ENCODE data around the gene MAU2. TPM values are rescaled to one million over a fixed set of nuclear protein-coding genes. Genes with fewer than 3 reads are reported as not detected.

MAU2 gene
- total and polyA plus RNA-seq, 2 of the 13 experiments (the other 11 are each of a cell fraction or from before 2014, with no cell fraction given) = 16.8 to 33.8 TPM

DNA sequence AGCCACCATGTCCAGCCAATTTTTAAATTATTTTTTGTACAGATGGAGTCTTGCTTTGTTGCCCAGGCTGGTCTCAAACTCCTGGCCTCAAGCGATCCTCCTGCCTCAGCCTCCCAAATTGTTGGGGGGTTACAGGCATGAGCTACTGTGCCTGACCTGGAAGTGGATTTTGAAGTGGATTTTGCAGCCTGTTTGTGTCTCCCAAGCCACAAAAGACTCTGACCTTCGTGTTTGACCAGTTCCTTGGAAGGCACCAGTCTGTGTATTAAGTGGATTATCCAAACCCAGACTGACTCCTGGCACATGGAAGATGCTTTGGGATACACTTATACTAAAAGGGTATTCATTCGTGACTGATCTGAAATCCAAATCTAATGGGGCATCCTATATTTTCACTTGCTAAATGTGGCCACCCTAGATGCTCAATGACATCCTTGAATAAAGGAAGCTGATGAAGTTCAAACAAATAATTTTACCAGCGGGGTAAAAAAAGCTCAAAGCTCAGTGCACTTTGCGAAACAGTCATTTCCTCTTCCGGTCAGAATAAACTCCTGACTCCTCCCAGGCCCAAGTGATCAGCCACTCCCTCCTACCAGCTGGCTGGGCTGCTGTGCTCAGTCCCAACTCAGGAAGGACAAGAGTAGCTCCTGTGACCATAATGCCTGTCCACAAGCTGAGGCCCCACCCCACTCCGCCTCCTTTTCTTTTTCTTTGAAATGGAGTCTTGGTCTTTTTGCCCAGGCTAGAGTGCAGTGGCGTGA, 52.2 kb downstream of the MAU2 start (continued):
- TF ChIP-seq, protein P1, sequence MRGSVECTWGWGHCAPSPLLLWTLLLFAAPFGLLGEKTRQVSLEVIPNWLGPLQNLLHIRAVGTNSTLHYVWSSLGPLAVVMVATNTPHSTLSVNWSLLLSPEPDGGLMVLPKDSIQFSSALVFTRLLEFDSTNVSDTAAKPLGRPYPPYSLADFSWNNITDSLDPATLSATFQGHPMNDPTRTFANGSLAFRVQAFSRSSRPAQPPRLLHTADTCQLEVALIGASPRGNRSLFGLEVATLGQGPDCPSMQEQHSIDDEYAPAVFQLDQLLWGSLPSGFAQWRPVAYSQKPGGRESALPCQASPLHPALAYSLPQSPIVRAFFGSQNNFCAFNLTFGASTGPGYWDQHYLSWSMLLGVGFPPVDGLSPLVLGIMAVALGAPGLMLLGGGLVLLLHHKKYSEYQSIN (CRISPR knock-in tag; IDR thresholded peaks at IDR 0.05; ENCODE audit: borderline replicate concordance) = no peak
- no peak for TF ChIP-seq DNMT1 (CRISPR knock-in tag; IDR thresholded peaks at IDR 0.05)
- TF ChIP-seq, protein P2, sequence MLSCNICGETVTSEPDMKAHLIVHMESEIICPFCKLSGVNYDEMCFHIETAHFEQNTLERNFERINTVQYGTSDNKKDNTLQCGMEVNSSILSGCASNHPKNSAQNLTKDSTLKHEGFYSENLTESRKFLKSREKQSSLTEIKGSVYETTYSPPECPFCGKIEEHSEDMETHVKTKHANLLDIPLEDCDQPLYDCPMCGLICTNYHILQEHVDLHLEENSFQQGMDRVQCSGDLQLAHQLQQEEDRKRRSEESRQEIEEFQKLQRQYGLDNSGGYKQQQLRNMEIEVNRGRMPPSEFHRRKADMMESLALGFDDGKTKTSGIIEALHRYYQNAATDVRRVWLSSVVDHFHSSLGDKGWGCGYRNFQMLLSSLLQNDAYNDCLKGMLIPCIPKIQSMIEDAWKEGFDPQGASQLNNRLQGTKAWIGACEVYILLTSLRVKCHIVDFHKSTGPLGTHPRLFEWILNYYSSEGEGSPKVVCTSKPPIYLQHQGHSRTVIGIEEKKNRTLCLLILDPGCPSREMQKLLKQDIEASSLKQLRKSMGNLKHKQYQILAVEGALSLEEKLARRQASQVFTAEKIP (CRISPR knock-in tag; IDR thresholded peaks at IDR 0.05; ENCODE audit: borderline replicate concordance) = no peak
- TF ChIP-seq ZNF326 (CRISPR knock-in tag; IDR thresholded peaks at IDR 0.05; ENCODE audit: borderline replicate concordance) = no peak
- TF ChIP-seq, protein P3, sequence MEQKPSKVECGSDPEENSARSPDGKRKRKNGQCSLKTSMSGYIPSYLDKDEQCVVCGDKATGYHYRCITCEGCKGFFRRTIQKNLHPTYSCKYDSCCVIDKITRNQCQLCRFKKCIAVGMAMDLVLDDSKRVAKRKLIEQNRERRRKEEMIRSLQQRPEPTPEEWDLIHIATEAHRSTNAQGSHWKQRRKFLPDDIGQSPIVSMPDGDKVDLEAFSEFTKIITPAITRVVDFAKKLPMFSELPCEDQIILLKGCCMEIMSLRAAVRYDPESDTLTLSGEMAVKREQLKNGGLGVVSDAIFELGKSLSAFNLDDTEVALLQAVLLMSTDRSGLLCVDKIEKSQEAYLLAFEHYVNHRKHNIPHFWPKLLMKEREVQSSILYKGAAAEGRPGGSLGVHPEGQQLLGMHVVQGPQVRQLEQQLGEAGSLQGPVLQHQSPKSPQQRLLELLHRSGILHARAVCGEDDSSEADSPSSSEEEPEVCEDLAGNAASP (CRISPR knock-in tag; IDR thresholded peaks at IDR 0.05; ENCODE audit: borderline replicate concordance) = no peak
- TF ChIP-seq, protein P4, sequence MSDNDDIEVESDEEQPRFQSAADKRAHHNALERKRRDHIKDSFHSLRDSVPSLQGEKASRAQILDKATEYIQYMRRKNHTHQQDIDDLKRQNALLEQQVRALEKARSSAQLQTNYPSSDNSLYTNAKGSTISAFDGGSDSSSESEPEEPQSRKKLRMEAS (IDR thresholded peaks at IDR 0.05) = 0 out of 2 replicates have a peak, but pooled peaks have one; percentile 17
- no peak for TF ChIP-seq ZNF577 (CRISPR knock-in tag; IDR thresholded peaks at IDR 0.05; ENCODE audit: borderline replicate concordance, low read depth)
- TF ChIP-seq, protein P5, sequence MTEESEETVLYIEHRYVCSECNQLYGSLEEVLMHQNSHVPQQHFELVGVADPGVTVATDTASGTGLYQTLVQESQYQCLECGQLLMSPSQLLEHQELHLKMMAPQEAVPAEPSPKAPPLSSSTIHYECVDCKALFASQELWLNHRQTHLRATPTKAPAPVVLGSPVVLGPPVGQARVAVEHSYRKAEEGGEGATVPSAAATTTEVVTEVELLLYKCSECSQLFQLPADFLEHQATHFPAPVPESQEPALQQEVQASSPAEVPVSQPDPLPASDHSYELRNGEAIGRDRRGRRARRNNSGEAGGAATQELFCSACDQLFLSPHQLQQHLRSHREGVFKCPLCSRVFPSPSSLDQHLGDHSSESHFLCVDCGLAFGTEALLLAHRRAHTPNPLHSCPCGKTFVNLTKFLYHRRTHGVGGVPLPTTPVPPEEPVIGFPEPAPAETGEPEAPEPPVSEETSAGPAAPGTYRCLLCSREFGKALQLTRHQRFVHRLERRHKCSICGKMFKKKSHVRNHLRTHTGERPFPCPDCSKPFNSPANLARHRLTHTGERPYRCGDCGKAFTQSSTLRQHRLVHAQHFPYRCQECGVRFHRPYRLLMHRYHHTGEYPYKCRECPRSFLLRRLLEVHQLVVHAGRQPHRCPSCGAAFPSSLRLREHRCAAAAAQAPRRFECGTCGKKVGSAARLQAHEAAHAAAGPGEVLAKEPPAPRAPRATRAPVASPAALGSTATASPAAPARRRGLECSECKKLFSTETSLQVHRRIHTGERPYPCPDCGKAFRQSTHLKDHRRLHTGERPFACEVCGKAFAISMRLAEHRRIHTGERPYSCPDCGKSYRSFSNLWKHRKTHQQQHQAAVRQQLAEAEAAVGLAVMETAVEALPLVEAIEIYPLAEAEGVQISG (CRISPR knock-in tag; IDR thresholded peaks at IDR 0.05) = peak; percentile 43; the same call in 1 of the 2 replicates
- TF ChIP-seq, protein P6, sequence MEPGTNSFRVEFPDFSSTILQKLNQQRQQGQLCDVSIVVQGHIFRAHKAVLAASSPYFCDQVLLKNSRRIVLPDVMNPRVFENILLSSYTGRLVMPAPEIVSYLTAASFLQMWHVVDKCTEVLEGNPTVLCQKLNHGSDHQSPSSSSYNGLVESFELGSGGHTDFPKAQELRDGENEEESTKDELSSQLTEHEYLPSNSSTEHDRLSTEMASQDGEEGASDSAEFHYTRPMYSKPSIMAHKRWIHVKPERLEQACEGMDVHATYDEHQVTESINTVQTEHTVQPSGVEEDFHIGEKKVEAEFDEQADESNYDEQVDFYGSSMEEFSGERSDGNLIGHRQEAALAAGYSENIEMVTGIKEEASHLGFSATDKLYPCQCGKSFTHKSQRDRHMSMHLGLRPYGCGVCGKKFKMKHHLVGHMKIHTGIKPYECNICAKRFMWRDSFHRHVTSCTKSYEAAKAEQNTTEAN (CRISPR knock-in tag; conservative IDR thresholded peaks at IDR 0.05) = no peak
- TF ChIP-seq, protein P7, sequence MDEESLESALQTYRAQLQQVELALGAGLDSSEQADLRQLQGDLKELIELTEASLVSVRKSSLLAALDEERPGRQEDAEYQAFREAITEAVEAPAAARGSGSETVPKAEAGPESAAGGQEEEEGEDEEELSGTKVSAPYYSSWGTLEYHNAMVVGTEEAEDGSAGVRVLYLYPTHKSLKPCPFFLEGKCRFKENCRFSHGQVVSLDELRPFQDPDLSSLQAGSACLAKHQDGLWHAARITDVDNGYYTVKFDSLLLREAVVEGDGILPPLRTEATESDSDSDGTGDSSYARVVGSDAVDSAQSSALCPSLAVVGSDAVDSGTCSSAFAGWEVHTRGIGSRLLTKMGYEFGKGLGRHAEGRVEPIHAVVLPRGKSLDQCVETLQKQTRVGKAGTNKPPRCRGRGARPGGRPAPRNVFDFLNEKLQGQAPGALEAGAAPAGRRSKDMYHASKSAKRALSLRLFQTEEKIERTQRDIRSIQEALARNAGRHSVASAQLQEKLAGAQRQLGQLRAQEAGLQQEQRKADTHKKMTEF (CRISPR knock-in tag; IDR thresholded peaks at IDR 0.05) = 0 out of 2 replicates have a peak, but pooled peaks have one; percentile 34

All from HepG2 (cell line).